Mucosa of descending colon (tissue), 3 donors: ENCODE results near the gene GDF11. TPM values are rescaled to one million over a fixed set of nuclear protein-coding genes. Genes with fewer than 3 reads are reported as not detected.

Experiments
- ATAC-seq: fragments of 200-7000 bp; cut with Tn5 transposase; one replicate; pipeline ENCODE4 v1.9.1; 2020; ENCODE audit warnings: mild to moderate bottlenecking, moderate library complexity
- DNase-seq, 3 donors: peaks; one replicate each; pipeline ENCODE4 v3.0.0-alpha.2; 2020
- H3K36me3 ChIP-seq: fragments of 200-600 bp; one replicate; pipeline ENCODE4 v1.8.0; 2021; ENCODE audit warnings: low read depth, mild to moderate bottlenecking
- H3K4me1 ChIP-seq: fragments of 200-600 bp; one replicate; pipeline ENCODE4 v1.8.0; 2021; ENCODE audit warnings: low read depth, mild to moderate bottlenecking
- H3K4me3 ChIP-seq: fragments of 200-600 bp; one replicate; pipeline ENCODE4 v1.8.0; 2021; ENCODE audit warnings: mild to moderate bottlenecking
- H3K9me3 ChIP-seq: fragments of 200-600 bp; one replicate; pipeline ENCODE4 v1.8.0; 2021; ENCODE audit warnings: mild to moderate bottlenecking
- intact Hi-C, 2 donors: fragments of 100-400 bp; cut with DNase I in 1 of 2; cut with micrococcal nuclease in 1 of 2; formaldehyde crosslinking; loops; one replicate each; pipeline versions ENCODE4 v1.11.0 to v1.11.1; 2022; cut with DNase I, micrococcal nuclease
- total RNA-seq, 3 donors: library from RNA; stranded (reverse); fragmentation: NEBNext Ultra II Directional in 2 of 3; extraction: Animal tissue kit (Norgen Biotek cat#: 25700) in 2 of 3; gene quantifications; one replicate each; pipeline versions ENCODE4 v1.2.1 to v1.2.4, GENCODE V29; 2021 to 2023
- TF ChIP-seq, protein P1 (sequence below): fragments of 200-600 bp; IDR thresholded peaks from one replicate; pipeline ENCODE4 v1.8.0; 2022; ENCODE audit warnings: antibody characterized with exemption, mild to moderate bottlenecking
- donor health status: DM: no; HTN: no; CAD: no; lungs with moderate emphysema.
- donor health status: DM: no; HTN: no; CAD: no.
- donor health status: DM: no; HTN: yes; CAD: no.

The GDF11 gene
- total RNA-seq, 3 donors from 2014 or later, result 1.0 to 13.8 (median 2.8) TPM

DNA sequence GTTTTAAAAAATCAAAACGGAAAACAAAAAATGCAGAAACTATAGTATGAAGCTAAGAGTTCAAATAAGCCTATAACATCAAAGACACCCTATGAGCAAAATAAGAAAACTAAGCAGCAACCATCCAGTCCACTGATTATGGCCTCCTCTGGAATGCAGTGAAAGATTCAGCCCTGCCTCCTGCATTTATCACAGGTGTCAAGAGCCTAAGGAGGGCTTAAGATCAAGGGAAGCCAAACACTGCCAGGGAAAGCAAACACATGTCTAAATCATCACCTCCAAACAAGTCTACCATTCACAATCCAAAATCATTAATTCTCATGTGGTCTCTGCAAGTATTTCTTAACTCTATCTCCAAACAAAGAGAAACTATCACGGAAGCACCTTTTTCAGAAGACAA lies 46.2 kb downstream of the GDF11 start:
- no peak overlapping the region for H3K4me3 ChIP-seq
- no peaks in the 10 kb centered on the region for H3K9me3 ChIP-seq
- no peaks in the 10 kb centered on the region for H3K4me1 ChIP-seq
- no peak for ATAC-seq
- intact Hi-C loops, result no loop called here
- H3K36me3 ChIP-seq, result peaks cover 7% of the 10 kb centered on the region
- TF ChIP-seq, protein P1, sequence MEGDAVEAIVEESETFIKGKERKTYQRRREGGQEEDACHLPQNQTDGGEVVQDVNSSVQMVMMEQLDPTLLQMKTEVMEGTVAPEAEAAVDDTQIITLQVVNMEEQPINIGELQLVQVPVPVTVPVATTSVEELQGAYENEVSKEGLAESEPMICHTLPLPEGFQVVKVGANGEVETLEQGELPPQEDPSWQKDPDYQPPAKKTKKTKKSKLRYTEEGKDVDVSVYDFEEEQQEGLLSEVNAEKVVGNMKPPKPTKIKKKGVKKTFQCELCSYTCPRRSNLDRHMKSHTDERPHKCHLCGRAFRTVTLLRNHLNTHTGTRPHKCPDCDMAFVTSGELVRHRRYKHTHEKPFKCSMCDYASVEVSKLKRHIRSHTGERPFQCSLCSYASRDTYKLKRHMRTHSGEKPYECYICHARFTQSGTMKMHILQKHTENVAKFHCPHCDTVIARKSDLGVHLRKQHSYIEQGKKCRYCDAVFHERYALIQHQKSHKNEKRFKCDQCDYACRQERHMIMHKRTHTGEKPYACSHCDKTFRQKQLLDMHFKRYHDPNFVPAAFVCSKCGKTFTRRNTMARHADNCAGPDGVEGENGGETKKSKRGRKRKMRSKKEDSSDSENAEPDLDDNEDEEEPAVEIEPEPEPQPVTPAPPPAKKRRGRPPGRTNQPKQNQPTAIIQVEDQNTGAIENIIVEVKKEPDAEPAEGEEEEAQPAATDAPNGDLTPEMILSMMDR, result no peak
- DNase-seq, result no peak

DNA sequence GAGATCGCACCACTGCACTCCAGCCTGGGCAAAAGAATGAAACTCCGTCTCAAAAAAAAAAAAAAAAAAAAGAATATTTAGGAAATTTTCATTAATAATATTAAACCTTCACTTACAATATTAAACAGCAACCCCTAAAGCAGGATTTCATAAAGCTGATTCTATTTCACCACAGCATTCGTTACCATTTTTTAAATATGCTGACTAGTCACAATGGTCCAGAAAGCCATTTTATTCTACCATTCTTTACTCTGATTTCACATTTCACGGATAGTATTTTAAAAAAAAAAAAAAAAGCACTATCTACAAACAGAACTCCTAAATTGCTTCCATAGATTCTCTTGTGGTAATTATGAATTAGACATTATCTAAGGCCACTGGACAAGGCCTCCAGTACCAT lies 47.0 kb downstream of the GDF11 start:
- DNase-seq (no peak), ATAC-seq (no peak)
- H3K4me3 ChIP-seq, result no peak overlapping the region
- H3K36me3 ChIP-seq, result peaks cover 7% of the 10 kb centered on the region
- TF ChIP-seq, protein P1, result no peak
- no peaks in the 10 kb centered on the region for H3K9me3 ChIP-seq
- intact Hi-C loops, result loop anchor here in 1 of 2 donors (10.0 kb wide), 1 partner anchor 45 kb away; the partner anchor contains the start of gene GDF11
- H3K4me1 ChIP-seq, result no peaks in the 10 kb centered on the region

DNA sequence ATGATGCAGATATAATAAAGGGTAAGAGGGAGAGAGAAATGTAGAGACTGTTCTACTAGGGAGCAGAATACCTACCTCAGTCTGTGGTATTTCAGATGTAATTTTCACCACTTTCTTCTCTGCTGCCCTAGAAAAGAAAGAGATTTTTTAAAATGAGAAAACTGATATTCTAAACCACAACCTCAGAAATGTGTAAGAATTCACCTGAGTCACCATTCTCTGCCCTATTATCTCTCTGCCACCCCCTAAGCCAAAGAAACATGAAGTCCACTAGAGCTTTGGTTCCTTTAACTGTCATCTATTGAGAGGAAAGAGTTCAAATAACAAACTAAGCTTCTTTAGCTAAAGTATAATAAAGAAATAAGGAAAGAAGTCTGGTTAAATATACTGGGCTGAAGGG lies 53.0 kb downstream of the GDF11 start:
- TF ChIP-seq, protein P1, result no peak
- H3K9me3 ChIP-seq, result no peaks in the 10 kb centered on the region
- DNase-seq (no peak), ATAC-seq (no peak)
- no peaks in the 10 kb centered on the region for H3K36me3 ChIP-seq
- H3K4me1 ChIP-seq, result no peaks in the 10 kb centered on the region
- no peak overlapping the region for H3K4me3 ChIP-seq
- intact Hi-C loops, result loop anchor here in 1 of 2 donors (10.0 kb wide), 1 partner anchor 51 kb away; the partner anchor contains the start of gene GDF11

DNA sequence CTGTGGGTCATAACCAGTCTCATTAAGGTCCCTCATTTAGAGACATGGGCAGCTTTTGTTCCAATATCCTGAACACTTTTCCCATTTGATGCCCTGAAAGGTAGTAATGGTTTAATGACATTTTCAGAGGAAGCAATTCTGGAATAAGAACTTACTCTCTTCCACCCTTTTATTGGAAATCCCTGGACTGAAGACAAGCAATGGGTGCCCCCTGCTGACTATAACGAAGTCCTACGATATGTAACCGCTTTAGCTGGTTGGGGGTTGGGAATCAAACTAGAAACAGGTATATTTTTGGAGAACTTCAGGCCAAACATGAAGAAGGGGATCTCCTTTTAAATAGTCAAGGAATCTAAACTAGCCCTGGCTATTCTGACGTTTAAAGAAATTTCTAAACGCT lies 54.1 kb downstream of the GDF11 start:
- intact Hi-C loops, result loop anchor here in 1 of 2 donors (10.0 kb wide), 1 partner anchor 52 kb away; the partner anchor contains the start of gene GDF11
- H3K4me3 ChIP-seq, result no peak overlapping the region
- H3K4me1 ChIP-seq, result no peaks in the 10 kb centered on the region
- H3K9me3 ChIP-seq, result no peaks in the 10 kb centered on the region
- no peaks in the 10 kb centered on the region for H3K36me3 ChIP-seq
- ATAC-seq, result peak; percentile 66
- DNase-seq, result peak in 1 of 3 donors; percentile 49
- TF ChIP-seq, protein P1, result no peak

DNA sequence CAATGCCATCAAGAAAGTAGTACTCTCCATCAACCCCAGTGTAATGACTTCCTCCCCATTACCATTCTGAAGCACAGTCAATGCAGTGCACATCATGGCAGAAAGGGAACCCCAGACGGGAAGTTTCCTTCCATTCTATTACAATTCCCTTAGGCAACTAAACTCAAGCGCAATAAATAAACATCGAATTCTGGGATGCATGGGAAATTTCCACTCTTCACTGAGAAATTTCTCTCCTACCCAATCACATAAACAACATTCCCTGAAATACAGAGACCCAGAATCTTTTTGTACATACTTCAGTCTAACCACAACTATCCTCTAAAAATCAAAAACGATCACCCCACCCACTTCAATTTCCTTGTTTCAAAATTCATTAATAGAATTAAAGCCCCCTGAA lies 54.6 kb downstream of the GDF11 start:
- H3K4me3 ChIP-seq, result no peak overlapping the region
- no peak for ATAC-seq
- intact Hi-C loops, result loop anchor here in 1 of 2 donors (10.0 kb wide), 1 partner anchor 53 kb away; the partner anchor contains the start of gene GDF11
- H3K4me1 ChIP-seq, result no peaks in the 10 kb centered on the region
- DNase-seq, result no peak
- no peaks in the 10 kb centered on the region for H3K36me3 ChIP-seq
- no peaks in the 10 kb centered on the region for H3K9me3 ChIP-seq
- TF ChIP-seq, protein P1, result no peak

Other genes starting within 250 kb of the GDF11 start
- not detected for gene OR6C4, start 193.5 kb upstream of the GDF11 start, total RNA-seq
- gene OR2AP1, start 170.7 kb upstream of the GDF11 start, total RNA-seq, result not detected
- not detected for gene OR10P1, start 106.2 kb upstream of the GDF11 start, total RNA-seq
- gene ITGA7, start 35.2 kb upstream of the GDF11 start, total RNA-seq, result 100 to 1,000 TPM in 1 of 3 donors, 10 to 100 TPM in 2; 16.5 to 449 (median 46.0) TPM
- 100 to 1,000 TPM; 201 to 285 (median 241) TPM for gene BLOC1S1, start 27.1 kb upstream of the GDF11 start, total RNA-seq
- gene RDH5, start 22.7 kb upstream of the GDF11 start, total RNA-seq, result 10 to 100 TPM; 21.5 to 48.1 (median 35.8) TPM
- gene CD63, start 14.1 kb upstream of the GDF11 start, total RNA-seq, result 1,000 to 10,000 TPM in 2 of 3 donors, 100 to 1,000 TPM in 1; 992 to 1,177 (median 1,016) TPM
- 10 to 100 TPM; 38.7 to 45.9 (median 41.3) TPM for gene SARNP, start 74.6 kb downstream of the GDF11 start, total RNA-seq
- 10 to 100 TPM; 42.1 to 97.8 (median 74.2) TPM for gene ORMDL2, start 74.9 kb downstream of the GDF11 start, total RNA-seq
- gene DNAJC14, start 86.5 kb downstream of the GDF11 start, total RNA-seq, result 10 to 100 TPM; 26.6 to 30.8 (median 27.7) TPM
- gene MMP19, start 99.8 kb downstream of the GDF11 start, total RNA-seq, result 1 to 10 TPM; 1.7 to 6.6 (median 5.0) TPM
- gene PYM1, start 184.8 kb downstream of the GDF11 start, total RNA-seq, result 10 to 100 TPM; 29.7 to 48.8 (median 45.7) TPM
- gene DGKA, start 188.0 kb downstream of the GDF11 start, total RNA-seq, result 100 to 1,000 TPM in 1 of 3 donors, 10 to 100 TPM in 2; 82.6 to 148 (median 97.0) TPM
- gene PMEL, start 222.9 kb downstream of the GDF11 start, total RNA-seq, result 1 to 10 TPM; 1.3 to 4.4 (median 3.4) TPM
- gene CDK2, start 223.7 kb downstream of the GDF11 start, total RNA-seq, result 10 to 100 TPM; 17.1 to 22.1 (median 20.8) TPM
- 100 to 1,000 TPM; 131 to 179 (median 173) TPM for gene RAB5B, start 231.0 kb downstream of the GDF11 start, total RNA-seq